ENCODE data around the gene LZTFL1.

The LZTFL1 gene

GRCh38 chr3:45794660-45795059 lies 47.3 kb downstream of the LZTFL1 start:
- no peak overlapping the region for H3K9ac ChIP-seq
- H3K27ac ChIP-seq, result no peak overlapping the region
- no peak for TF ChIP-seq CTCF (conservative IDR thresholded peaks at IDR 0.05; ENCODE audit: low read depth, low read length)
- no peaks in the 10 kb centered on the region for H4K20me1 ChIP-seq (ENCODE audit: insufficient read depth)
- H3K36me3 ChIP-seq (ENCODE audit: insufficient read depth), result no peaks in the 10 kb centered on the region
- H3K4me1 ChIP-seq (ENCODE audit: low read depth, poor library complexity, severe bottlenecking), result no peaks in the 10 kb centered on the region
- no peaks in the 10 kb centered on the region for H3K27me3 ChIP-seq (ENCODE audit: insufficient read depth, low read depth)
- no peak overlapping the region for H3K4me3 ChIP-seq (IDR thresholded peaks at IDR 0.05; ENCODE audit: insufficient read depth, low read depth, low read length)
- no peak overlapping the region for H2AFZ ChIP-seq (ENCODE audit: low read depth)
- no peaks in the 10 kb centered on the region for H3K79me2 ChIP-seq (ENCODE audit: insufficient read depth, low read depth)
- H3K4me2 ChIP-seq, result no peak overlapping the region

- no peak for TF ChIP-seq CTCF (conservative IDR thresholded peaks at IDR 0.05; ENCODE audit: low read depth, low read length)
These were observed 47.8 kb downstream of the LZTFL1 start for GRCh38 chr3:45794177-45794560.

GRCh38 chr3:45793482-45794176 lies 48.3 kb downstream of the LZTFL1 start:
- H4K20me1 ChIP-seq (ENCODE audit: insufficient read depth), result no peaks in the 10 kb centered on the region
- TF ChIP-seq CTCF (conservative IDR thresholded peaks at IDR 0.05; ENCODE audit: low read depth, low read length), result no peak
- H3K4me3 ChIP-seq (IDR thresholded peaks at IDR 0.05; ENCODE audit: insufficient read depth, low read depth, low read length), result no peak overlapping the region
- no peaks in the 10 kb centered on the region for H3K79me2 ChIP-seq (ENCODE audit: insufficient read depth, low read depth)
- H3K27ac ChIP-seq, result no peak overlapping the region
- no peak overlapping the region for H2AFZ ChIP-seq (ENCODE audit: low read depth)
- no peaks in the 10 kb centered on the region for H3K27me3 ChIP-seq (ENCODE audit: insufficient read depth, low read depth)
- H3K9ac ChIP-seq, result no peak overlapping the region
- H3K36me3 ChIP-seq (ENCODE audit: insufficient read depth), result no peaks in the 10 kb centered on the region
- no peaks in the 10 kb centered on the region for H3K4me1 ChIP-seq (ENCODE audit: low read depth, poor library complexity, severe bottlenecking)
- no peak overlapping the region for H3K4me2 ChIP-seq

More at GRCh38 chr3:45794177-45794560, 47.8 kb downstream of the LZTFL1 start:
- H3K79me2 ChIP-seq (ENCODE audit: insufficient read depth, low read depth), result no peaks in the 10 kb centered on the region
- H3K4me2 ChIP-seq, result no peak overlapping the region
- no peaks in the 10 kb centered on the region for H4K20me1 ChIP-seq (ENCODE audit: insufficient read depth)
- H2AFZ ChIP-seq (ENCODE audit: low read depth), result no peak overlapping the region
- H3K4me3 ChIP-seq (IDR thresholded peaks at IDR 0.05; ENCODE audit: insufficient read depth, low read depth, low read length), result no peak overlapping the region
- no peak overlapping the region for H3K9ac ChIP-seq
- H3K36me3 ChIP-seq (ENCODE audit: insufficient read depth), result no peaks in the 10 kb centered on the region
- no peak overlapping the region for H3K27ac ChIP-seq
- H3K27me3 ChIP-seq (ENCODE audit: insufficient read depth, low read depth), result no peaks in the 10 kb centered on the region
- no peaks in the 10 kb centered on the region for H3K4me1 ChIP-seq (ENCODE audit: low read depth, poor library complexity, severe bottlenecking)

GRCh38 chr3:45792516-45793172 lies 49.3 kb downstream of the LZTFL1 start:
- H3K79me2 ChIP-seq (ENCODE audit: insufficient read depth, low read depth), result no peaks in the 10 kb centered on the region
- no peaks in the 10 kb centered on the region for H4K20me1 ChIP-seq (ENCODE audit: insufficient read depth)
- H3K36me3 ChIP-seq (ENCODE audit: insufficient read depth), result no peaks in the 10 kb centered on the region
- no peak for TF ChIP-seq CTCF (conservative IDR thresholded peaks at IDR 0.05; ENCODE audit: low read depth, low read length)
- no peak overlapping the region for H3K27ac ChIP-seq
- no peak overlapping the region for H2AFZ ChIP-seq (ENCODE audit: low read depth)
- no peak overlapping the region for H3K4me3 ChIP-seq (IDR thresholded peaks at IDR 0.05; ENCODE audit: insufficient read depth, low read depth, low read length)
- no peak overlapping the region for H3K4me2 ChIP-seq
- H3K9ac ChIP-seq, result no peak overlapping the region
- no peaks in the 10 kb centered on the region for H3K4me1 ChIP-seq (ENCODE audit: low read depth, poor library complexity, severe bottlenecking)
- no peaks in the 10 kb centered on the region for H3K27me3 ChIP-seq (ENCODE audit: insufficient read depth, low read depth)
